Adrenal gland (tissue), 12 donors: Measurements from ENCODE around the gene MIEF1. TPM values are rescaled to one million over a fixed set of nuclear protein-coding genes. Genes with fewer than 3 reads are reported as not detected.

Experiments used
- DNase-seq, 7 donors: peaks; one replicate each; pipeline ENCODE4 v3.0.0-alpha.2; 2019 to 2020
- H3K27ac ChIP-seq, 5 donors: fragments of 200-600 bp; sonication (generic) in 4 of 5; 1 replicate in 3 of 5; 2 replicates in 2 of 5; pipeline versions ENCODE4 v1.5.1 to v1.8.0; 2016 to 2020; ENCODE audit warnings: mild to moderate bottlenecking in 1 of 5
- H3K27me3 ChIP-seq: fragments of 200-600 bp; 2 replicates; pipeline ENCODE4 v1.8.0; 2021
- H3K36me3 ChIP-seq, 2 donors: fragments of 200-600 bp; replicated peaks in 1 of 2; 1 replicate in 1 of 2; 2 replicates in 1 of 2; pipeline versions ENCODE4 v1.5.1 to v1.8.0; 2018 to 2022
- H3K4me1 ChIP-seq, 2 donors: fragments of 200-600 bp; replicated peaks in 1 of 2; 1 replicate in 1 of 2; 2 replicates in 1 of 2; pipeline versions ENCODE4 v1.5.1 to v1.8.0; 2018 to 2021
- H3K4me3 ChIP-seq, 4 donors: fragments of 200-600 bp; sonication (generic) in 3 of 4; one replicate each; pipeline ENCODE4 v1.5.1; 2016 to 2018
- H3K9me3 ChIP-seq, 3 donors: fragments of 200-600 bp; sonication (generic) in 1 of 3; replicated peaks in 1 of 3; 1 replicate in 2 of 3; 2 replicates in 1 of 3; pipeline versions ENCODE4 v1.5.1 to v1.8.0; 2016 to 2021
- POLR2A ChIP-seq, 2 donors: fragments of 450-650 bp; IDR thresholded peaks; one replicate each; pipeline ENCODE4 v1.6.1; 2017; ENCODE audit warnings: antibody characterized with exemption in 2 of 2, mild to moderate bottlenecking in 2 of 2, moderate library complexity in 1 of 2
- WGBS, 4 donors: extraction: QIAGEN DNeasy Blood & Tissue Kit in 2 of 4; methylation state at CpG; one replicate each; pipeline versions ENCODE4 v1.1.5 to v1.1.7; 2013 to 2017; 5-methylcytosine and 5-hydroxymethylcytosine counted together
- intact Hi-C, 2 donors: fragments of 100-400 bp; cut with DNase I; formaldehyde crosslinking; loops; one replicate each; pipeline versions ENCODE4 v1.14.1 to v1.15.0; 2022 to 2023
- polyA plus RNA-seq, 3 donors: library from polyadenylated mRNA; stranded (reverse); fragments of 200-250 nt in 2 of 3; fragments of 350-450 nt in 1 of 3; fragmentation: Illumina TruSeq in 1 of 3; extraction: RNeasy Lipid Tissue Mini Kit (QIAGEN cat#74804) in 1 of 3; gene quantifications; one replicate each; pipeline ENCODE4 v1.2.3, GENCODE V29; 2013 to 2014
- total RNA-seq, 9 donors: library from RNA; depleted of rRNA in 4 of 9; stranded (reverse); fragments of >200 nt in 4 of 9; fragments of 120-200 nt in 1 of 9; fragmentation: NEBNext Ultra II Directional in 1 of 9; extraction: Animal tissue kit (Norgen Biotek cat#: 25700) in 1 of 9; gene quantifications; one replicate each; pipeline versions ENCODE4 v1.1.0 to v1.2.4, GENCODE V29; 2013 to 2023
- TF ChIP-seq, protein P1 (sequence below), 6 experiments: fragments of 450-650 bp in 4 of 6; fragments of 200-600 bp in 2 of 6; sonication (generic) in 1 of 6; IDR thresholded peaks; 1 replicate in 5 of 6; 2 replicates in 1 of 6; pipeline versions ENCODE4 v1.5.1 to v1.8.0; 2016 to 2021; ENCODE audit warnings: antibody characterized with exemption in 6 of 6, mild to moderate bottlenecking in 2 of 6, moderate library complexity in 1 of 6
- donor health status: healthy with polysubstance abuse.
- donor health status: Bipolar disorder and iron deficiency.
- donor health status: DM: yes; HTN: yes; CAD: no.
- donor health status: DM: no; HTN: no; CAD: no.
- donor health status: DM: no; HTN: no; CAD: no.
- donor health status: DM: yes; HTN: yes; CAD: no.

MIEF1 gene
- total and polyA plus RNA-seq, 12 donors: 5.1 to 44.2 (median 26.7) TPM

DNA sequence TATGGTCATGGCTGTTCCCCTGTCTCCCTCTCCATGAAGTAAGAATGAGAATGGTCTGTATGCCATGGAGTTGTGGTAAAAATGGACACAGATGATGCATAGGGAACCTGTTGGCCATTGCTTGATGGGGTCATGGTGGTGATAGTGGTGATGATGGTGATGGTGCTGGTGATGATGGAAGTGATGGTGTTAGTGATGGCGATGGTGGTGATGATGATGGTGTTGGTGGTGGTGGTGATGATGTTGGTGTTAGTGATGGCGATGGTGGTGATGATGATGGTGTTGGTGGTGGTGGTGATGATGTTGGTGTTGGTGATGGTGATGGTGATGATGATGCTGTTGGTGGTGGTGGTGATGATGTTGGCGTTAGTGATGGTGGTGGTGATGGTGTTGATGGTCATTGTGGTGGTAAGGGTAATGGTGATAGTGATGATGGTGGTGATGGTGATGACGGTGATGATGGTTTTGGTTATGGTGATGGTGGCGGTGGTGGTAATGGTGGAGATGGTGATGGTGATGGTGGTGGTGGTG lies 63.4 kb downstream of the MIEF1 start:
- WGBS, 4 donors: 88 to 98% (median 94%) methylated on average over 5 of the region's 5 CpGs
- Histone ChIP-seq H3K9me3 (no peaks in the 10 kb centered on the region), H3K27me3 (no peaks in the 10 kb centered on the region), H3K36me3 (no peaks in the 10 kb centered on the region), H3K4me1 (no peaks in the 10 kb centered on the region), H3K27ac (no peak overlapping the region), H3K4me3 (no peak overlapping the region)
- no peak for DNase-seq
- intact Hi-C loops: no loop called here
- no peak for TF ChIP-seq POLR2A (IDR thresholded peaks at IDR 0.05)
- TF ChIP-seq, protein P1, sequence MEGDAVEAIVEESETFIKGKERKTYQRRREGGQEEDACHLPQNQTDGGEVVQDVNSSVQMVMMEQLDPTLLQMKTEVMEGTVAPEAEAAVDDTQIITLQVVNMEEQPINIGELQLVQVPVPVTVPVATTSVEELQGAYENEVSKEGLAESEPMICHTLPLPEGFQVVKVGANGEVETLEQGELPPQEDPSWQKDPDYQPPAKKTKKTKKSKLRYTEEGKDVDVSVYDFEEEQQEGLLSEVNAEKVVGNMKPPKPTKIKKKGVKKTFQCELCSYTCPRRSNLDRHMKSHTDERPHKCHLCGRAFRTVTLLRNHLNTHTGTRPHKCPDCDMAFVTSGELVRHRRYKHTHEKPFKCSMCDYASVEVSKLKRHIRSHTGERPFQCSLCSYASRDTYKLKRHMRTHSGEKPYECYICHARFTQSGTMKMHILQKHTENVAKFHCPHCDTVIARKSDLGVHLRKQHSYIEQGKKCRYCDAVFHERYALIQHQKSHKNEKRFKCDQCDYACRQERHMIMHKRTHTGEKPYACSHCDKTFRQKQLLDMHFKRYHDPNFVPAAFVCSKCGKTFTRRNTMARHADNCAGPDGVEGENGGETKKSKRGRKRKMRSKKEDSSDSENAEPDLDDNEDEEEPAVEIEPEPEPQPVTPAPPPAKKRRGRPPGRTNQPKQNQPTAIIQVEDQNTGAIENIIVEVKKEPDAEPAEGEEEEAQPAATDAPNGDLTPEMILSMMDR (IDR thresholded peaks at IDR 0.05): no peak

DNA sequence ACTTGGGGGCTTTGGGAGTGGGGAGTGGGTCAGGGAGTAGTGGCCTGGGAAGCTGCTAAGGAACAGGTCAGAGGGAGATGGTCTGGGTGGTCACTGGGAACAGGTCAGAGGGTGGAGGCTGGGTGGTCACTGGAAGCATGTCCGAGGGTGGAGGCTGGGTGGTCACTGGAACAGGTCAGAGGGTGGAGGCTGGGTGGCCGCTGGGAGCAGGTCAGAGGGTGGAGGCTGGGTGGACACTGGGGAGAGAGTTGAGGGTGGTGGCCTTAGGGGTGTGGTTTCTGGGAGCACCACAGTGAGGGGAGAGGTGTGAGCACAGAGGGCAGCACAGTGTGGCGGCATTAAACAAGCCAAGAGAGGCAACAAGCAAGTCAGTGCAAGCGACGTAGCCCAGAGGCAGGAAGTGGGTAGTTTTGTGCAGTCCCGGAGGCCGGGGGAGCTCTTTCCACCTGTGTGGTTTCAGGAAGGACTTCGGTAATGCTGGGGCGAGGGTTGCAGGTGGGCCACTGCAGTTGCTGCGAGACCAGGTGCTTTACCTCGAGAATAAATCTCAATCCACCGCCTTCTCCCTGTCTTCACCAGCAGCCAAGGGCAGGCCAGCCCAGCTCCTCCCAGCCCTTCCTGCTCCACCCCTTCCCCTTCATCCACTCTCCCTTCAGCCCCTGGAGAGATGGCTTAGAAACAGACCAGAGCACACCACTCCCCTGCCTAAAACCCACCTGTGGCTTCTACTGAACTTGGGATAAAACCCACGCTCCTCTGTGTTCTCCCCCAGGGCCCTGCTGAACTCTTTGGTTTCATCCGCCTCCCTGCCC lies 65.3 kb downstream of the MIEF1 start:
- TF ChIP-seq, protein P1 (IDR thresholded peaks at IDR 0.05): no peak
- no peak for TF ChIP-seq POLR2A (IDR thresholded peaks at IDR 0.05)
- intact Hi-C loops: no loop called here
- WGBS, 4 donors: 66 to 79% (median 74%) methylated on average over 12 to 14 of the region's 14 CpGs

More for the DNA sequence above, 65.3 kb downstream of the MIEF1 start:
- no peak overlapping the region for H3K27ac ChIP-seq
- no peaks in the 10 kb centered on the region for H3K9me3 ChIP-seq
- no peaks in the 10 kb centered on the region for H3K27me3 ChIP-seq
- H3K4me3 ChIP-seq: no peak overlapping the region
- H3K4me1 ChIP-seq: no peaks in the 10 kb centered on the region
- no peak for DNase-seq
- no peaks in the 10 kb centered on the region for H3K36me3 ChIP-seq

Other genes starting within 250 kb of the MIEF1 start
- 1,000 to 10,000 TPM; 1,374 to 2,518 (median 1,917) TPM for gene RPL3, start 182.7 kb upstream of the MIEF1 start, total RNA-seq
- gene RPL3, start 182.7 kb upstream of the MIEF1 start, polyA plus RNA-seq: 1,000 to 10,000 TPM; 1,433 to 2,713 (median 2,271) TPM
- gene SYNGR1, start 152.3 kb upstream of the MIEF1 start, total RNA-seq: 10 to 100 TPM in 8 of 9 donors, 1 to 10 TPM in 1; 9.3 to 80.0 (median 31.7) TPM
- gene SYNGR1, start 152.3 kb upstream of the MIEF1 start, polyA plus RNA-seq: 10 to 100 TPM in 2 of 3 donors, 1 to 10 TPM in 1; 8.5 to 26.4 (median 18.6) TPM
- gene TAB1, start 102.5 kb upstream of the MIEF1 start, total RNA-seq: 10 to 100 TPM; 16.2 to 38.0 (median 23.5) TPM
- gene TAB1, start 102.5 kb upstream of the MIEF1 start, polyA plus RNA-seq: 10 to 100 TPM in 2 of 3 donors, 1 to 10 TPM in 1; 9.3 to 31.4 (median 20.6) TPM
- gene MGAT3, start 45.3 kb upstream of the MIEF1 start, total RNA-seq: 1 to 10 TPM; 1.0 to 6.9 (median 2.3) TPM
- 1 to 10 TPM in 2 of 3 donors, under 1 TPM in 1; 0.42 to 1.4 (median 1.2) TPM for gene MGAT3, start 45.3 kb upstream of the MIEF1 start, polyA plus RNA-seq
- 100 to 1,000 TPM; 207 to 498 (median 323) TPM for gene ATF4, start 18.3 kb downstream of the MIEF1 start, total RNA-seq
- 1,000 to 10,000 TPM in 2 of 3 donors, 100 to 1,000 TPM in 1; 619 to 1,513 (median 1,039) TPM for gene ATF4, start 18.3 kb downstream of the MIEF1 start, polyA plus RNA-seq
- 100 to 1,000 TPM in 5 of 9 donors, 10 to 100 TPM in 4; 80.4 to 250 (median 139) TPM for gene RPS19BP1, start 30.5 kb downstream of the MIEF1 start, total RNA-seq
- gene RPS19BP1, start 30.5 kb downstream of the MIEF1 start, polyA plus RNA-seq: 100 to 1,000 TPM in 2 of 3 donors, 10 to 100 TPM in 1; 39.5 to 217 (median 174) TPM
- gene CACNA1I, start 68.5 kb downstream of the MIEF1 start, total RNA-seq: 10 to 100 TPM in 2 of 9 donors, 1 to 10 TPM in 6, under 1 TPM in 1; 0.06 to 11.8 (median 2.6) TPM
- 10 to 100 TPM in 1 of 3 donors, 1 to 10 TPM in 1, under 1 TPM in 1; 0.46 to 20.1 (median 7.4) TPM for gene CACNA1I, start 68.5 kb downstream of the MIEF1 start, polyA plus RNA-seq